Calu3 (cell line): Measurements from ENCODE around the gene PPP2R2C. TPM values are rescaled to one million over a fixed set of nuclear protein-coding genes. Genes with fewer than 3 reads are reported as not detected.

Experiments
- BruUV-seq: library from RNA; stranded (reverse); fragments of 400-500 nt; replicated peaks from 2 replicates; lab custom pipeline; 2021; lab: Mats Ljungman, UMichigan
- CTCF ChIA-PET: fragments of 300-600 bp; sonication (Branson Sonifier 250); formaldehyde crosslinking; loops from one replicate; lab custom pipeline; 2022; ENCODE audit warnings: antibody characterized with exemption; lab: Charles Lee
- DNase-seq: peaks from one replicate; pipeline ENCODE4 v3.0.0; 2022
- H3K27ac Mint-ChIP-seq: one replicate; pipeline ENCODE4 v1.8.0; 2022; ENCODE audit warnings: mixed read lengths; ENCODE audit not compliant: unreplicated experiment
- H3K27me3 Mint-ChIP-seq: one replicate; pipeline ENCODE4 v1.8.0; 2022; ENCODE audit warnings: mixed read lengths; ENCODE audit not compliant: unreplicated experiment
- H3K36me3 Mint-ChIP-seq: one replicate; pipeline ENCODE4 v1.8.0; 2022; ENCODE audit warnings: mild to moderate bottlenecking, moderate library complexity, mixed read lengths; ENCODE audit not compliant: insufficient read depth, unreplicated experiment
- H3K4me1 Mint-ChIP-seq: one replicate; pipeline ENCODE4 v1.8.0; 2022; ENCODE audit warnings: mild to moderate bottlenecking, low read depth, mixed read lengths; ENCODE audit not compliant: unreplicated experiment
- H3K4me3 Mint-ChIP-seq: one replicate; pipeline ENCODE4 v1.8.0; 2022; ENCODE audit warnings: mild to moderate bottlenecking, low read depth, moderate library complexity, mixed read lengths; ENCODE audit not compliant: unreplicated experiment
- H3K9me3 Mint-ChIP-seq: one replicate; pipeline ENCODE4 v1.8.0; 2022; ENCODE audit warnings: low read depth, mixed read lengths; ENCODE audit not compliant: unreplicated experiment
- intact Hi-C: fragments of 100-400 bp; cut with micrococcal nuclease; formaldehyde crosslinking; loops from one replicate; pipeline ENCODE4 v1.10.0; 2022; ENCODE audit not compliant: unreplicated experiment
- total RNA-seq: library from RNA; stranded (reverse); gene quantifications from 2 replicates; pipeline ENCODE4 v1.2.3, GENCODE V29; 2022
- TF ChIP-seq, protein P1 (sequence below): fragments of 200-600 bp; IDR thresholded peaks from one replicate; pipeline ENCODE4 v1.8.0; 2022; ENCODE audit warnings: antibody characterized with exemption; ENCODE audit not compliant: unreplicated experiment

The PPP2R2C gene
- total RNA-seq, 1 experiment from 2014 or later: 9.4 TPM

- no peaks in the 10 kb centered on the region for H3K27me3 Mint-ChIP-seq
- H3K9me3 Mint-ChIP-seq: no peaks in the 10 kb centered on the region
- CTCF ChIA-PET: no interaction called here
- TF ChIP-seq, protein P1, sequence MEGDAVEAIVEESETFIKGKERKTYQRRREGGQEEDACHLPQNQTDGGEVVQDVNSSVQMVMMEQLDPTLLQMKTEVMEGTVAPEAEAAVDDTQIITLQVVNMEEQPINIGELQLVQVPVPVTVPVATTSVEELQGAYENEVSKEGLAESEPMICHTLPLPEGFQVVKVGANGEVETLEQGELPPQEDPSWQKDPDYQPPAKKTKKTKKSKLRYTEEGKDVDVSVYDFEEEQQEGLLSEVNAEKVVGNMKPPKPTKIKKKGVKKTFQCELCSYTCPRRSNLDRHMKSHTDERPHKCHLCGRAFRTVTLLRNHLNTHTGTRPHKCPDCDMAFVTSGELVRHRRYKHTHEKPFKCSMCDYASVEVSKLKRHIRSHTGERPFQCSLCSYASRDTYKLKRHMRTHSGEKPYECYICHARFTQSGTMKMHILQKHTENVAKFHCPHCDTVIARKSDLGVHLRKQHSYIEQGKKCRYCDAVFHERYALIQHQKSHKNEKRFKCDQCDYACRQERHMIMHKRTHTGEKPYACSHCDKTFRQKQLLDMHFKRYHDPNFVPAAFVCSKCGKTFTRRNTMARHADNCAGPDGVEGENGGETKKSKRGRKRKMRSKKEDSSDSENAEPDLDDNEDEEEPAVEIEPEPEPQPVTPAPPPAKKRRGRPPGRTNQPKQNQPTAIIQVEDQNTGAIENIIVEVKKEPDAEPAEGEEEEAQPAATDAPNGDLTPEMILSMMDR: no peak
- H3K4me3 Mint-ChIP-seq: no peak overlapping the region
- no peaks in the 10 kb centered on the region for H3K4me1 Mint-ChIP-seq
- peaks cover 5% of the 10 kb centered on the region for H3K36me3 Mint-ChIP-seq
- H3K27ac Mint-ChIP-seq: no peak overlapping the region
- no peak for DNase-seq
- intact Hi-C loops: no loop called here
- no TSS peak for BruUV-seq
Observed at GRCh38 chr4:6362896-6363295, 109.5 kb downstream of the PPP2R2C start.

DNA sequence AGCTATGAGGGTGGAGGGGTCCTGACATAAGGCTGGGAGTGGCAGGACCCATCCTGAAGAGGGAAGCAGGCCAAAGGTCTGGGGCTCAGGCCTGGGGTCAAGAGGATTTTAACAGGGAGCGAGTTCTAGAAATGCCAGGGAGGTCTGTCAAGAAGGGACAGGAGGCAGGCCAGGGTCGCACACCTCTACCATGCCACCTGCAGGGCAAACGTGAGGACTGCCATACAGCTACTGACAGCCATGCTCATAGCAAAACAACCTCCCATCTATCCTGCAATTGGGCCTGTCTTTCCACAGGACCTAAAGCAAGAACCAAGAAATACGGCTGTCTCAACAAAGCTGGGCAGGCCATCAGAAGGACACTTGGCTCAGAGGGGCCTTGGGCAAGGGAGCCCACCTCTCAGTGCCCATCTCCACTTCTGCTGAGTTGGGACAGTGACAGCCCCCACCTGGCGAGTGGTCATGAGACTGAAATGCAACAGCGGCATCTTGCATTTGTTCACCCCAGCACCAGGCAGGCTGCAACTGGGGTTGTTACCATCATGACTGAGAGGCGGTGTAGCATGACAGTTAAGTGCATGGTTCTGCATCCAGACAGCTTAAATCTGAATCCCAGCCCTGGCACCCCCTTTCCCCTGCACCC, 110.0 kb downstream of the PPP2R2C start:
- BruUV-seq: no TSS peak
- TF ChIP-seq, protein P1: no peak
- Mint-ChIP-seq H3K36me3 (peaks cover 5% of the 10 kb centered on the region), H3K4me1 (no peaks in the 10 kb centered on the region), H3K27me3 (no peaks in the 10 kb centered on the region), H3K4me3 (no peak overlapping the region), H3K9me3 (no peaks in the 10 kb centered on the region), H3K27ac (no peak overlapping the region)
- CTCF ChIA-PET: no interaction called here
- intact Hi-C loops: no loop called here
- DNase-seq: no peak

GRCh38 chr4:6361076-6361784, 111.2 kb downstream of the PPP2R2C start:
- intact Hi-C loops: no loop called here
- BruUV-seq: no TSS peak
- CTCF ChIA-PET: interaction anchor here (1.1 kb wide), 1 partner anchor 110 kb away, joined by 3 read pairs; no protein-coding TSS in a partner anchor
- Mint-ChIP-seq H3K4me1 (no peaks in the 10 kb centered on the region), H3K4me3 (no peak overlapping the region), H3K9me3 (no peaks in the 10 kb centered on the region), H3K27me3 (no peaks in the 10 kb centered on the region), H3K36me3 (peaks cover 5% of the 10 kb centered on the region), H3K27ac (no peak overlapping the region)
- TF ChIP-seq, protein P1: no peak
- DNase-seq: no peak

- Mint-ChIP-seq H3K27ac (no peak overlapping the region), H3K36me3 (peaks cover 5% of the 10 kb centered on the region), H3K27me3 (no peaks in the 10 kb centered on the region), H3K4me3 (no peak overlapping the region), H3K9me3 (no peaks in the 10 kb centered on the region), H3K4me1 (no peaks in the 10 kb centered on the region)
- TF ChIP-seq, protein P1: no peak
- BruUV-seq: no TSS peak
- intact Hi-C loops: no loop called here
- no peak for DNase-seq
- CTCF ChIA-PET: no interaction called here
Observed at GRCh38 chr4:6360385-6360784, 112.0 kb downstream of the PPP2R2C start.
